ENCODE results near the gene SPR. TPM values are rescaled to one million over a fixed set of nuclear protein-coding genes. Genes with fewer than 3 reads are reported as not detected.

Gene SPR
- total and polyA plus RNA-seq, 9 of the 15 experiments (the other 6 are each of a cell fraction or from before 2014, with no cell fraction given) = 7.7 to 38.3 (median 26.3) TPM

- TF ChIP-seq ATF6 (CRISPR knock-in tag; IDR thresholded peaks at IDR 0.05) (no peak), SRF (CRISPR knock-in tag; IDR thresholded peaks at IDR 0.05) (no peak), SETDB1 (IDR thresholded peaks at IDR 0.05; ENCODE audit: low read length) (no peak), HNRNPK (IDR thresholded peaks at IDR 0.05; ENCODE audit: low read depth, low read length, poor library complexity, severe bottlenecking) (no peak), NFYB (IDR thresholded peaks at IDR 0.05; ENCODE audit: extremely low read depth, insufficient read length) (no peak), NR2C1 (IDR thresholded peaks at IDR 0.05) (no peak), NR2C1 (tag; IDR thresholded peaks at IDR 0.05) (no peak), POLR2AphosphoS5 (IDR thresholded peaks at IDR 0.05; ENCODE audit: control insufficient read depth, insufficient read depth, low read depth, low read length) (no peak)
Observed at GRCh38 chr2:72908741-72909140, 21.5 kb downstream of the SPR start (continued).

- no peaks in the 10 kb centered on the region; the same call in 1 of the 2 replicates for H3K9me3 ChIP-seq (replicated peaks; ENCODE audit: control insufficient read depth, insufficient read depth, low read depth, low read length)
- no peaks in the 10 kb centered on the region for H3K9me1 ChIP-seq (ENCODE audit: control insufficient read depth, insufficient read depth, low read length)
- no peak for ATAC-seq
- no peak for DNase-seq (ENCODE audit: extremely low read depth in 1 of 4, low spot score in 3 of 4)
- intact Hi-C loops (cut with micrococcal nuclease) = no loop called here
- H3K27ac ChIP-seq (ENCODE audit: extremely low read depth, low read depth, low read length) = no peak overlapping the region
- POLR2A ChIA-PET = no interaction called here
- no peak overlapping the region for H2AFZ ChIP-seq (ENCODE audit: low read depth, low read length)
- in situ Hi-C loops (cut with MboI) = no loop called here
- no peaks in the 10 kb centered on the region for H3K36me3 ChIP-seq (ENCODE audit: control insufficient read depth, insufficient read depth, low read length)
- peaks cover 15% of the 10 kb centered on the region; the same call in 1 of the 2 replicates for H4K20me1 ChIP-seq (replicated peaks; ENCODE audit: control insufficient read depth, insufficient read depth, low read length)
- WGBS (ENCODE audit: insufficient coverage, low coverage, missing lambda C conversion rate) = 0% methylated on average over 1 of the region's 1 CpG
- CTCF ChIA-PET (ENCODE audit: low intra/inter-chr PET ratio) = no interaction called here
- FAIRE-seq = no peak
- BruUV-seq (replicated peaks) = no TSS peak
- peaks cover 0 to 11% of the 10 kb centered on the region in 2 experiments; a peak in 3 of 5 replicates for H3K4me1 ChIP-seq (replicated peaks in 1 of 2; ENCODE audit: control insufficient read depth in 2 of 2, insufficient read depth in 2 of 2, low read length in 2 of 2)
- H3K4me2 ChIP-seq (ENCODE audit: insufficient read depth, low read length) = no peak overlapping the region
- H3K4me3 ChIP-seq = no peak overlapping the region
- H3K9ac ChIP-seq (ENCODE audit: insufficient read depth in 1 of 2, low read depth in 2 of 2, low read length in 2 of 2) = no peak overlapping the region
- H3K79me2 ChIP-seq (ENCODE audit: control insufficient read depth, insufficient read depth, low read length) = no peaks in the 10 kb centered on the region
- H3K27me3 ChIP-seq (ENCODE audit: control insufficient read depth in 2 of 2, insufficient read depth in 2 of 2, low read length in 2 of 2) = peaks cover 35 to 38% of the 10 kb centered on the region in 2 experiments
- TF ChIP-seq STAT6 (CRISPR knock-in tag; IDR thresholded peaks at IDR 0.05) (no peak), ESRRA (IDR thresholded peaks at IDR 0.05; ENCODE audit: borderline replicate concordance, low read depth) (no peak), ZFP36 (IDR thresholded peaks at IDR 0.05; ENCODE audit: low read depth, low read length, partially characterized antibody) (no peak), PHF21A (IDR thresholded peaks at IDR 0.05; ENCODE audit: borderline replicate concordance, low read depth) (no peak), PHB2 (IDR thresholded peaks at IDR 0.05; ENCODE audit: low read depth) (no peak), NR2C1 (IDR thresholded peaks at IDR 0.05) (no peak), NR2C1 (tag; IDR thresholded peaks at IDR 0.05) (no peak), ZNF586 (CRISPR knock-in tag; conservative IDR thresholded peaks at IDR 0.05) (no peak), SAFB (IDR thresholded peaks at IDR 0.05; ENCODE audit: borderline replicate concordance, low read depth, low read length) (no peak), ZNF785 (CRISPR knock-in tag; IDR thresholded peaks at IDR 0.05) (no peak), ZNF175 (CRISPR knock-in tag; IDR thresholded peaks at IDR 0.05; ENCODE audit: low read depth) (no peak), SNIP1 (IDR thresholded peaks at IDR 0.05; ENCODE audit: low read depth) (no peak), PCBP2 (IDR thresholded peaks at IDR 0.05; ENCODE audit: low read depth, low read length, poor library complexity, severe bottlenecking) (no peak)
Observed at GRCh38 chr2:72911256-72911655, 24.0 kb downstream of the SPR start.

Data from K562 (cell line).